H1 (cell line): ENCODE measurements around the gene COL6A3. TPM values are rescaled to one million over a fixed set of nuclear protein-coding genes. Genes with fewer than 3 reads are reported as not detected.

Source experiments
- CTCF ChIA-PET: fragments of 300-600 bp; sonication (Branson Sonifier 250); formaldehyde crosslinking; loops from one replicate; lab custom pipeline; 2021; ENCODE audit not compliant: partially characterized antibody; lab: Charles Lee
- POLR2A ChIA-PET: fragments of 300-600 bp; sonication (Branson Sonifier 250); formaldehyde crosslinking; loops from one replicate; lab custom pipeline; 2021; ENCODE audit warnings: inconsistent platforms; ENCODE audit not compliant: partially characterized antibody; lab: Charles Lee
- DNase-seq, 2 experiments: peaks; one replicate each; pipeline versions ENCODE4 v3.0.0 to v3.0.0-alpha.2; 2010 to 2022; ENCODE audit warnings: low spot score in 2 of 2, low read depth in 1 of 2, mixed read lengths in 1 of 2
- FAIRE-seq: peaks from 2 replicates; lab custom pipeline; 2011; peaks lifted over from hg19 to GRCh38; lab: Jason Lieb, UNC
- H2AFZ ChIP-seq: 2 replicates; pipeline ENCODE4 v1.8.1; 2012; ENCODE audit warnings: low read length, inconsistent platforms
- H2AK5ac ChIP-seq: 2 replicates; pipeline ENCODE4 v1.6.1; 2013; ENCODE audit warnings: low read depth, low read length
- H2BK120ac ChIP-seq: replicated peaks from 2 replicates; pipeline ENCODE3; 2013; ENCODE audit warnings: low read depth, low read length, inconsistent platforms
- H2BK12ac ChIP-seq: 2 replicates; pipeline ENCODE4 v1.6.1; 2013; ENCODE audit warnings: low read depth, low read length
- H2BK15ac ChIP-seq: 2 replicates; pipeline ENCODE4 v1.6.1; 2013; ENCODE audit warnings: low read length
- H2BK20ac ChIP-seq: 2 replicates; pipeline ENCODE4 v1.6.1; 2013; ENCODE audit warnings: low read length
- H2BK5ac ChIP-seq: 2 replicates; pipeline ENCODE4 v1.6.1; 2013; ENCODE audit warnings: low read depth, low read length
- H3K14ac ChIP-seq: 2 replicates; pipeline ENCODE4 v1.6.1; 2013; ENCODE audit warnings: inconsistent platforms; ENCODE audit not compliant: insufficient read length
- H3K18ac ChIP-seq: 2 replicates; pipeline ENCODE4 v1.6.1; 2013; ENCODE audit warnings: low read length; ENCODE audit errors: extremely low read depth
- H3K23ac ChIP-seq: 2 replicates; pipeline ENCODE4 v1.6.1; 2013; ENCODE audit warnings: inconsistent platforms; ENCODE audit not compliant: insufficient read length
- H3K23me2 ChIP-seq: 2 replicates; pipeline ENCODE4 v1.6.1; 2013; ENCODE audit warnings: low read depth, low read length
- H3K27ac ChIP-seq: 2 replicates; pipeline ENCODE4 v1.6.1; 2011; ENCODE audit warnings: low read depth, low read length, inconsistent platforms
- H3K27me3 ChIP-seq, 4 experiments: replicated peaks in 1 of 4; 1 replicate in 1 of 4; 2 replicates in 3 of 4; pipeline versions ENCODE4 v1.6.1 to v1.8.1; 2011 to 2013; ENCODE audit warnings: low read length in 3 of 4, mild to moderate bottlenecking in 3 of 4, inconsistent platforms in 2 of 4, mixed read lengths in 2 of 4, moderate library complexity in 1 of 4; ENCODE audit not compliant: control insufficient read depth in 3 of 4, insufficient read depth in 3 of 4; ENCODE audit errors: extremely low read depth in 1 of 4
- H3K36me3 ChIP-seq, 4 experiments: 2 replicates each; pipeline versions ENCODE4 v1.6.1 to v1.8.1; 2011 to 2013; ENCODE audit warnings: mild to moderate bottlenecking in 4 of 4, low read length in 3 of 4, moderate library complexity in 2 of 4, control low read depth in 1 of 4, inconsistent platforms in 1 of 4; ENCODE audit not compliant: insufficient read depth in 4 of 4, control insufficient read depth in 2 of 4
- H3K4ac ChIP-seq: replicated peaks from 2 replicates; pipeline ENCODE3; 2013; ENCODE audit warnings: low read length, low read depth, mixed read lengths, inconsistent platforms; ENCODE audit not compliant: insufficient read length
- H3K4me1 ChIP-seq, 4 experiments: replicated peaks in 1 of 4; 1 replicate in 1 of 4; 2 replicates in 3 of 4; pipeline versions ENCODE4 v1.6.1 to v1.8.1; 2011 to 2013; ENCODE audit warnings: low read length in 3 of 4, inconsistent platforms in 2 of 4, mixed read lengths in 1 of 4; ENCODE audit not compliant: insufficient read depth in 4 of 4, control insufficient read depth in 3 of 4
- H3K4me2 ChIP-seq, 2 experiments: 2 replicates each; pipeline versions ENCODE4 v1.6.1 to v1.8.1; 2011 to 2013; ENCODE audit warnings: low read depth in 2 of 2, low read length in 2 of 2, control low read depth in 1 of 2, inconsistent platforms in 1 of 2, mild to moderate bottlenecking in 1 of 2; ENCODE audit not compliant: insufficient read depth in 1 of 2
- H3K4me3 ChIP-seq, 4 experiments: fragments of 200-600, 300-600 bp in 1 of 4; sonication (generic), shearing (Covaris generic), sonication (Bioruptor Twin) in 1 of 4; 2 replicates each; pipeline versions ENCODE4 v1.5.1 to v1.8.1; 2011 to 2016; ENCODE audit warnings: low read length in 4 of 4, low read depth in 3 of 4, control low read depth in 2 of 4, inconsistent platforms in 2 of 4, mild to moderate bottlenecking in 2 of 4, mixed read lengths in 1 of 4, moderate library complexity in 1 of 4; ENCODE audit not compliant: insufficient read depth in 2 of 4; ENCODE audit errors: extremely low read depth in 1 of 4
- H3K56ac ChIP-seq: replicated peaks from 2 replicates; pipeline ENCODE3; 2013; ENCODE audit warnings: low read depth, mild to moderate bottlenecking, mixed read lengths, low read length, inconsistent platforms; ENCODE audit not compliant: insufficient read length
- H3K79me1 ChIP-seq: 2 replicates; pipeline ENCODE4 v1.6.1; 2013; ENCODE audit warnings: low read depth, low read length, control low read depth
- H3K79me2 ChIP-seq, 2 experiments: 2 replicates each; pipeline versions ENCODE4 v1.6.1 to v1.8.1; 2012 to 2013; ENCODE audit warnings: low read length in 2 of 2, mild to moderate bottlenecking in 2 of 2, inconsistent platforms in 1 of 2; ENCODE audit not compliant: insufficient read depth in 2 of 2, control insufficient read depth in 1 of 2
- H3K9ac ChIP-seq, 4 experiments: replicated peaks in 1 of 4; 1 replicate in 1 of 4; 2 replicates in 3 of 4; pipeline versions ENCODE4 v1.6.1 to v1.8.1; 2011 to 2013; ENCODE audit warnings: low read depth in 3 of 4, low read length in 3 of 4, control low read depth in 2 of 4, mild to moderate bottlenecking in 2 of 4, moderate library complexity in 2 of 4, inconsistent platforms in 1 of 4; ENCODE audit errors: extremely low read depth in 1 of 4
- H3K9me3 ChIP-seq, 2 experiments: 2 replicates each; pipeline versions ENCODE4 v1.6.1 to v1.8.1; 2012 to 2013; ENCODE audit warnings: mild to moderate bottlenecking in 2 of 2, moderate library complexity in 2 of 2, control low read depth in 1 of 2, inconsistent platforms in 1 of 2, low read depth in 1 of 2, low read length in 1 of 2, mixed read lengths in 1 of 2; ENCODE audit not compliant: insufficient read depth in 2 of 2
- H4K20me1 ChIP-seq, 2 experiments: replicated peaks in 1 of 2; 2 replicates each; pipeline versions ENCODE3 to v1.8.1; 2011 to 2013; ENCODE audit warnings: inconsistent platforms in 2 of 2, low read length in 2 of 2, mild to moderate bottlenecking in 1 of 2; ENCODE audit not compliant: insufficient read depth in 2 of 2, control insufficient read depth in 1 of 2
- H4K5ac ChIP-seq: 2 replicates; pipeline ENCODE4 v1.6.1; 2013; ENCODE audit warnings: low read length, low read depth, mixed read lengths, inconsistent platforms; ENCODE audit not compliant: insufficient read length
- H4K8ac ChIP-seq: 2 replicates; pipeline ENCODE4 v1.8.0; 2013; ENCODE audit warnings: mild to moderate bottlenecking, moderate library complexity, low read length, inconsistent platforms; ENCODE audit not compliant: insufficient read depth; ENCODE audit errors: extremely low read depth
- H4K91ac ChIP-seq: replicated peaks from 2 replicates; pipeline ENCODE3; 2013; ENCODE audit warnings: low read length, mixed read lengths, inconsistent platforms; ENCODE audit not compliant: insufficient read length
- CEBPB ChIP-seq: IDR thresholded peaks from 2 replicates; pipeline ENCODE4 v1.6.1; 2012; ENCODE audit warnings: low read depth, low read length
- CHD2 ChIP-seq: IDR thresholded peaks from 2 replicates; pipeline ENCODE4 v1.6.1; 2012; ENCODE audit warnings: low read length, improper control_type of control experiment
- CREB1 ChIP-seq: IDR thresholded peaks from 2 replicates; pipeline ENCODE4 v1.6.1; 2012; ENCODE audit warnings: inconsistent platforms
- JUN ChIP-seq: IDR thresholded peaks from 2 replicates; pipeline ENCODE4 v1.6.1; 2011; ENCODE audit warnings: low read depth, mild to moderate bottlenecking, improper control_type of control experiment, low read length
- KDM4A ChIP-seq: IDR thresholded peaks from one replicate; pipeline ENCODE4 v1.7.1; 2012; ENCODE audit warnings: low read depth, mild to moderate bottlenecking, moderate library complexity, low read length, inconsistent platforms; ENCODE audit not compliant: severe bottlenecking
- NANOG ChIP-seq: IDR thresholded peaks from 2 replicates; pipeline ENCODE4 v1.6.1; 2011; ENCODE audit warnings: low read length, low read depth, mild to moderate bottlenecking, inconsistent platforms; ENCODE audit not compliant: insufficient read depth, poor library complexity, severe bottlenecking
- PHF8 ChIP-seq: fragments of 200-600 bp; sonication (generic); conservative IDR thresholded peaks from 2 replicates; pipeline ENCODE4 v1.7.1; 2012; ENCODE audit warnings: low read depth, mild to moderate bottlenecking, inconsistent platforms, low read length, moderate library complexity
- RNF2 ChIP-seq: fragments of 200-900, 300-1000 bp; sonication (generic); IDR thresholded peaks from 2 replicates; pipeline ENCODE4 v1.7.1; 2016; ENCODE audit warnings: borderline replicate concordance, low read depth, mild to moderate bottlenecking, antibody characterized with exemption, low read length; ENCODE audit not compliant: poor library complexity, severe bottlenecking; ENCODE audit errors: missing control alignments
- SIX5 ChIP-seq: IDR thresholded peaks from 2 replicates; pipeline ENCODE4 v1.6.1; 2011; ENCODE audit warnings: mild to moderate bottlenecking, low read depth, low read length
- WGBS, 2 experiments: shearing (Covaris generic) in 1 of 2; methylation state at CpG; one replicate each; pipeline versions ENCODE4 v1.1.6 to v1.1.7; 2013 to 2015; ENCODE audit warnings: low lambda C conversion rate in 2 of 2, mixed read lengths in 2 of 2, inconsistent platforms in 1 of 2, low coverage in 1 of 2, missing lambda C conversion rate in 1 of 2; ENCODE audit not compliant: insufficient replicate concordance in 2 of 2, insufficient coverage in 1 of 2, insufficient read length in 1 of 2; ENCODE audit errors: extremely low coverage in 1 of 2, missing lambda C conversion rate in 1 of 2; 5-methylcytosine and 5-hydroxymethylcytosine counted together
- polyA plus RNA-seq, 7 experiments: library from polyadenylated mRNA; depleted of rRNA in 3 of 7; stranded (reverse) in 5 of 7; unstranded in 2 of 7; fragments of >200 nt in 5 of 7; fragments of 200-250 nt in 2 of 7; gene quantifications; 1 replicate in 5 of 7; 2 replicates in 1 of 7; 4 replicates in 1 of 7; pipeline versions ENCODE4 v1.2.1 to v1.2.3, GENCODE V29; 2011 to 2013; ENCODE audit warnings: missing spikeins in 2 of 7, mixed read lengths in 2 of 7
- total RNA-seq: library from RNA; stranded (reverse); fragmentation: NEBNext Ultra II Directional; extraction: Animal tissue kit (Norgen Biotek cat#: 25700); gene quantifications from 2 replicates; pipeline ENCODE4 v1.2.1, GENCODE V29; 2021
- TF ChIP-seq, protein P1 (sequence below), 3 experiments: IDR thresholded peaks; 1 replicate in 2 of 3; 2 replicates in 1 of 3; pipeline versions ENCODE4 v1.5.1 to v1.6.1; 2011; ENCODE audit warnings: low read length in 3 of 3, mild to moderate bottlenecking in 3 of 3, inconsistent platforms in 2 of 3, low read depth in 1 of 3, moderate library complexity in 1 of 3; ENCODE audit not compliant: insufficient read depth in 1 of 3; ENCODE audit errors: control extremely low read depth in 1 of 3

Gene COL6A3
- total and polyA plus RNA-seq, 2 of the 8 experiments (the other 6 are each of a cell fraction or from before 2014, with no cell fraction given), result 1.2 to 3.4 TPM

DNA sequence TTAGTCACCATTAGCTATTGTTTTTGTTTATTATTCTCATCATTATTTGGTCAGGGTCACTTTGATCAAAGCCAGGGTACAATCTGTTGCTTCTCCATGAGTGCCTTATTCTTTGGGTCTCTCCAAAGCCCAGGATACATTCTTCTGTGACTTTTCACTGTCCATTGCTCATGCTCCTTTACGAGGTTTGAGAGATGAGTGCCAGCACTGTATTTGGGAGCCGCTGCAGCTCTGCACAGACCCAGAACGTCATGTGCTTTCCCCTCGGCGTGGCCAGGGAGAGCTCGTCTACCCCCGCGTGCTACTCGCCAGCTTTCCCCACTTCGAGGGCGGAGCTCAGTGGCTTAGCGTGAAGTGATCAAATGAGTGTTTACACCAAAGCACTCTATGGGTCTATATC lies 123.7 kb downstream of the COL6A3 start:
- Histone ChIP-seq H4K20me1 (no peaks in the 10 kb centered on the region), H2BK5ac (no peak overlapping the region), H3K36me3 (no peaks in the 10 kb centered on the region), H2BK120ac (no peak overlapping the region), H3K9me3 (no peaks in the 10 kb centered on the region; a peak in 1 of 4 replicates), H3K4ac (no peak overlapping the region), H3K27me3 (no peaks in the 10 kb centered on the region), H2BK20ac (no peak overlapping the region), H3K4me2 (no peak overlapping the region), H3K79me2 (no peaks in the 10 kb centered on the region), H3K56ac (no peak overlapping the region), H4K5ac (no peak overlapping the region), H3K9ac (no peak overlapping the region), H3K23ac (no peak overlapping the region), H3K4me1 (peaks cover 0 to 3% (median 0%) of the 10 kb centered on the region in 4 experiments; a peak in 1 of 7 replicates), H4K8ac (no peak overlapping the region), H3K23me2 (no peaks in the 10 kb centered on the region), H3K27ac (no peak overlapping the region), H2AFZ (no peak overlapping the region; the same call in 1 of the 2 replicates), H4K91ac (no peak overlapping the region), H3K18ac (no peak overlapping the region), H2BK15ac (no peak overlapping the region), H2AK5ac (no peak overlapping the region), H2BK12ac (no peak overlapping the region), H3K14ac (no peak overlapping the region), H3K79me1 (no peaks in the 10 kb centered on the region), H3K4me3 (no peak overlapping the region)
- 89% methylated on average over 12 of the region's 12 CpGs; no CpG with 5 or more reads in 1 of the 2 experiments for WGBS, 2 experiments
- CTCF ChIA-PET, result interaction anchor here (0.6 to 0.9 kb wide), 3 partner anchors 16 to 290 kb away, joined by 3 read pairs; no protein-coding TSS in a partner anchor
- POLR2A ChIA-PET, result interaction anchor here (1.2 kb wide), 1 partner anchor 84 kb away, joined by 3 read pairs; no protein-coding TSS in a partner anchor
- FAIRE-seq (no peak), DNase-seq (no peak)
- TF ChIP-seq RNF2, result no peak
- TF ChIP-seq CREB1, result no peak
- no peak for TF ChIP-seq CEBPB
- no peak for TF ChIP-seq NANOG
- no peak for TF ChIP-seq CHD2
- TF ChIP-seq, protein P1, sequence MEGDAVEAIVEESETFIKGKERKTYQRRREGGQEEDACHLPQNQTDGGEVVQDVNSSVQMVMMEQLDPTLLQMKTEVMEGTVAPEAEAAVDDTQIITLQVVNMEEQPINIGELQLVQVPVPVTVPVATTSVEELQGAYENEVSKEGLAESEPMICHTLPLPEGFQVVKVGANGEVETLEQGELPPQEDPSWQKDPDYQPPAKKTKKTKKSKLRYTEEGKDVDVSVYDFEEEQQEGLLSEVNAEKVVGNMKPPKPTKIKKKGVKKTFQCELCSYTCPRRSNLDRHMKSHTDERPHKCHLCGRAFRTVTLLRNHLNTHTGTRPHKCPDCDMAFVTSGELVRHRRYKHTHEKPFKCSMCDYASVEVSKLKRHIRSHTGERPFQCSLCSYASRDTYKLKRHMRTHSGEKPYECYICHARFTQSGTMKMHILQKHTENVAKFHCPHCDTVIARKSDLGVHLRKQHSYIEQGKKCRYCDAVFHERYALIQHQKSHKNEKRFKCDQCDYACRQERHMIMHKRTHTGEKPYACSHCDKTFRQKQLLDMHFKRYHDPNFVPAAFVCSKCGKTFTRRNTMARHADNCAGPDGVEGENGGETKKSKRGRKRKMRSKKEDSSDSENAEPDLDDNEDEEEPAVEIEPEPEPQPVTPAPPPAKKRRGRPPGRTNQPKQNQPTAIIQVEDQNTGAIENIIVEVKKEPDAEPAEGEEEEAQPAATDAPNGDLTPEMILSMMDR (IDR thresholded peaks at IDR 0.05; ENCODE audit: control extremely low read depth in 1 of 3, insufficient read depth in 1 of 3, low read depth in 1 of 3, low read length in 3 of 3), result no peak
- no peak for TF ChIP-seq KDM4A
- TF ChIP-seq SIX5, result no peak
- no peak for TF ChIP-seq PHF8
- TF ChIP-seq JUN, result no peak
